Dedifferentiated amniotic fluid mesenchymal stem cell (primary cell): ENCODE measurements around the gene ROM1.
"Not testable (repeated sequence)": the region's sequence is repeated elsewhere in the genome, so short reads cannot be mapped to it uniquely, and the experiment has no call there.

Experiments used
- DNase-seq: peaks from one replicate; pipeline ENCODE4 v3.0.0-alpha.2; 2016; ENCODE audit errors: extremely low spot score

The ROM1 gene

DNA sequence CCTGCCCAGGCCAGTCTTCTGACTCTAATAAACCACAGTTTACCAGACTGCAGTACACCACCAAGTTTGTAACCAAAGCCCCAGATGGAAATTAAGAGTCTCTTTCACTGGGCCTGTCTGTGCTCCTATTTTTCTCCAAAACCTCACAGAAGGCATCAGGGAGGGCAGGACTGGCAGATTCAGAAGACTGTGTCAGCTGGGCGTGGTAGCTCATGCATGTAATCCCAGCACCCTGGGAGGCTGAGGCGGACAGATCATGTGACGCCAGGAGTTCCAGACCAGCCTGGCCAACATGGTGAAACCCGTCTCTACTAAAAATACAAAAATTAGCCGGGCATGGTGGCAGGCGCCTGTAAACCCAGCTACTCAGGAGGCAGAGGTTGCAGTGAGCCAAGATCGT, 27.7 kb upstream of the ROM1 start:
- DNase-seq = not testable (repeated sequence)

DNA sequence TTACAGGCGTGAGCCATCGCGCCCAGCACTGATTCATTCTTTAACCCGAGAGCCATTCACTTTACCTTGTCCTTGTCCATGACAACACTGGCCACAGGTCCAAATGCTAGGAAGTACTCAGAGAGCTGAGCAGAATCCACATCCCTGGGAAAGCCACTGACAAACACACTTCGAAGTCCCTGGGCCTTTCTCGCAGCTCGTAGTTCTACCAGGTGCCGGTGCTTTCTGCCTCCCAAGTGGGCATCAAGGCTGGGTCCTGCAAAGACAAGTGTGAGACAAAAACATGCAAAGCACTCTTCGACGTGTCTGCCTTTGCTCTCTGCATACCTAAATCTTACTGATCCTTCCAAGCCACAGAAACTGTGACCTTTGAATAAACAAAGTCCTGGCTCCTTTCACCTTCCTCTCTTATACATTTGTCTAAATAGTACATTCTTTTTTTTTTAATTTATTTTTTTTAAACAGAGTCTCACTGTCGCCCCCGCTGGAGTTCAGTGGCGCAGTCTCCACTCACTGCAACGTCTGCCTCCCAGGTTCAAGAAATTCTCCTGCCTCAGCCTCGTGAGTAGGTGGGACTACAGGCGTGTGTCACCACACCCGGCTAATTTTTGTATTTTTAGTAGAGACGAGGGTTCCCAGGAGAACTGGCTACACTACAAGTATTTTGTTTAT, 24.0 kb upstream of the ROM1 start:
- no peak for DNase-seq

GRCh38 chr11:62591448-62592145, 21.5 kb upstream of the ROM1 start, which contains the start of gene TUT1:
Gene TUT1, minus strand, starts transcription at chr11:62591523. Its CDS starts 38 bp downstream, at chr11:62591485.
- peak; percentile 99 for DNase-seq

- DNase-seq = no peak
Observed at GRCh38 chr11:62592146-62592815, 20.8 kb upstream of the ROM1 start.

GRCh38 chr11:62592989-62593421, 20.1 kb upstream of the ROM1 start:
- no peak for DNase-seq

DNA sequence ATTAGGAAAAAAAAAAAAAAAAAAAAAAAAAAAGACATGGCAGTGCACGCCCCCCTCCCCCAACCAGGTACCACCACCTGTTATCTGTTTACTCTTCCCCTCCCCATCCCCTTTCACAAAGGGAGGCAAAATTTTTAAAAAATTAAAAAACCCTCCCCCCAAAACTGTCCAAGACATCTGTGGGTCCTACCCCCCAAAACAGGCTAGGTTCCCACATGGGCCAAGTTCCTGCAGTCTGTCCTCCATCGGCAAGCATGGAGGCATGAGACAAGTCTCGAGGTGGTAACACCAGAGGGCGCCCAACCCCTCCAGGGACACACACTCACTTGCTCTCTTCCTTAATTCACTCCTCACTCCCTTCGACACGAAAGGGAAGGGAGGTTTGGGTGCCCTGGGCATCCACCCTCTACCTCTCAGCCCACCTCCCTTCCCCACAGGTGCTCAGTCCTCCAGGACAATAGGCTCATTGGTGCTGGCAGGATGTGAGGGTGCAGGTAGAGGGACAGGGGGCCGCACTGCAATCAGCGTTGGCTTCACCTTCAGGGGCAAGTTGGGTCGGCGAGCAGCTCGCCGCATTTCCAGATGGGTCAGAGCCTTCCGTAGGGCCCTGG, 19.5 kb upstream of the ROM1 start:
- DNase-seq = peak; percentile 57

DNA sequence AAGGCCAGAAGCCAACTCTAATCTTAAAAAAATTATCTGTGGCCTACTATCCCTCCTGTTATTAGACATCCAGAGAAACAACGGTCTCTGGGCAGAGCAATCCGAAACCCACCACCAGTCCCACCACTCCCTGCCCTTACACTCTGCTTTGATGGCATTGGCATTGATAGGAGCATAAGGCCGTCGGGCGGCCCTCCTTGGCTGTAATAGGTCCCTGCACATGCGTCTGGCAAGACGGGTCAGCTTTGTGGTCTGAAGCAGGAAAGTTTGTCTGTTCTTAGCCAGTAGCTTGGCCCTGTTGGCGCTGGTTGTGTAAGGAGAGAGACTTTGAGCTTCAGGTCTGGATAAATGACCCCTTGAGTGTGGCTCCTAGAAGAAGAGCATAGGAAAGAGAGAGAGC, 17.9 kb upstream of the ROM1 start:
- DNase-seq = no peak

DNA sequence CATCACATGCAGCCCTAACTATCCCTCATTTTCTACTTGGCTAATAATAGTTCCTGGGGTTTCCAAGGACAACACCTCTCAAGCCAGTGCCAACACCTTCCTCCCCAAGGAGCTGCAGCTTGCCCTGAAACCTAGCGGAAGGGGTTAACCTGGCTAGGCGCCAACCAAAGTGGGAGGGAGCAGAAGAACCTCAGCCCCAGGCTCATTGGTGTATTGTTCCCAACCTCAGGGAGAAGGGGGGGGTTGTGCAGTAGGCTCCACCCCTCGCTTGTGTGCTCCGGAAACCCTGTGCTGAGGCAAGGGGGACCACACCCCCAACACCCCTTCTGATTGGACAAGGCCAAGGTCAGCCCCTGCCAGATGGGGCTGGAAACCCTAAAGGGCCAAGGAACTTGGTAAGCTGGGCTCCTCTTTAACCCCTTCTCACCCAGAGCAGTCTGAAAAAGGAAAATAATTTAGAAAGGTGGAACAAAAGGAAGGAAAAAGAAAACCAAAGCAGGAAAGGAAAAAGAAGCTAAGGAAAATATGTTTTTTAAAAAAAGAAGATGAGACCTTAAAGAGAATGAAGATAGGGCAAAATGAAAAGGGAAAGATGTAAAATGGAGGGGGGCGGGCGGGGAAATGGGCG, 13.9 kb upstream of the ROM1 start:
- DNase-seq = peak; percentile 95

DNA sequence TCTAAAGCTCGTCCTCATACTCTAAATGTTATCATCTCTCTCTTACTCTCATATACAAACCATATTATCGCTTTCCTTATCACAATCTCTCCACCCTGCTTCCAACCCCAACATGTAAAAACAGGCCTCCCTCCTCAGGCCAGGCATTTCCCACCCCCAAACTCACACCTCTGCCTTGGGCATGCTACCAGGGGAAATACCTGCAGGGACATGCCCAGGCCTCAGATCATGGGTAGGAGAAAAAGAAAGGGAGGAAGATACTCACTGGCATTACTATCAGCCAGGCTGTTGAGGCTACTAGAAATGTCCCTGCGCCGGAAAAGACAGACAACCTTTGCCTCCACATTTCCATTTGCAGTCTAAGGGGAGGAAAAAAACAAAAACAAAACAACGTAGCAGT, 13.2 kb upstream of the ROM1 start:
- no peak for DNase-seq

DNA sequence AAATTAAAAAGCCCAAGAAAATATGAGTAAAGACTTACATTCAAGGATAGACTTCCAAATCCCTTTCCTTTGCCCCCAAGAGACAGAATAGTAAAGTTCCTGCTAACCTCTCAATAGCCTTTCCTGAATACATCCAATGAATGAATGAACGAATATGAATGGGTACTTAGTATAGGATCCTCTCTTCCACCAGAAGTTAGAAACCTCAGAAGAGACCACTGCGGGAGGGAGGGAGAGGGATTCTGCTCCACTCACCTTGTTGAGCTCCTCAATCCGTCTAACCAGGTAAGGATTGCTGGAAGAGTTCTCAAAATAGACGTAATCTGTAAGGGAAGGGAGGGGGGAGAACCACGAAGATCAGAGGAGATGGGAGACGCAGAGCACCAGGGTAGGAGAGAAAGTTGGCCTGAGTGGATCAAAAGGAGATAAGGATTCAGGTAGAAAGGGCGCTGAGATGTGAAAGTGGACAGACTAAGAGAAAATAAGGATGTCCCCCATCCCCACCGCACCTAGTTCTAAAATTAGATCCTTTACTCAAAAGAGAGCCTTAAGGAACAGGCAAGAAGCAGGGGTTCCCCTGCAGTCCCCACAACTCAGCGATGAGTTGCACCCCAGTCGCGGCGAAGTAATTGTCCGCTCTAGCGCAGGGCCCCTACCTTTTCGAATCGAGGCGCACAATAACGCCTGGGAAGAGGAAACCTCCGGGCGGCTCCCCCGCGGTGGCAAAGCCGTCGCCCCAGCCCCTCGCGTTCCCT, 12.5 kb upstream of the ROM1 start:
- no peak for DNase-seq

GRCh38 chr11:62601122-62601371, 12.0 kb upstream of the ROM1 start:
- no peak for DNase-seq

GRCh38 chr11:62601372-62602140, 11.5 kb upstream of the ROM1 start, which contains the start of gene MTA2:
Gene MTA2, minus strand, starts transcription at chr11:62601865. Its CDS starts 415 bp downstream, at chr11:62601450.
- peak; percentile 98 for DNase-seq

- DNase-seq = peak; percentile 34
Observed at GRCh38 chr11:62602141-62603071, 10.7 kb upstream of the ROM1 start.

DNA sequence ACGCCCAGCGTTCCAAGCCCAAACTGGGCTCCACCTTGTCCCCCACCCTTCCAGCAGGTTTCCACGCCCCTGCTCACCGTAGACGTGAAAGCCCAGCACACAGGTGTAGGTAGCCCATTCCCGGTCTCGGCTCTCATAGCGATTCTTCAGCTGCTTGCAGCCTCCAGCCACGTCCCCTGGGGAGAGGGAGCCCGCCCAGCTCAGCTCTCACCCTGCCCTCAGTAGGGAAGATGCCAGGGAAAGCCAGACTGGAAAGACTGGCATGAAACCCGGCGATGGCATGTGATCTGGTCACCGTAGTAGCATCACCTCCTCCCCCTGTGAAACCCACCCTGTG, 10.0 kb upstream of the ROM1 start:
- no peak for DNase-seq

DNA sequence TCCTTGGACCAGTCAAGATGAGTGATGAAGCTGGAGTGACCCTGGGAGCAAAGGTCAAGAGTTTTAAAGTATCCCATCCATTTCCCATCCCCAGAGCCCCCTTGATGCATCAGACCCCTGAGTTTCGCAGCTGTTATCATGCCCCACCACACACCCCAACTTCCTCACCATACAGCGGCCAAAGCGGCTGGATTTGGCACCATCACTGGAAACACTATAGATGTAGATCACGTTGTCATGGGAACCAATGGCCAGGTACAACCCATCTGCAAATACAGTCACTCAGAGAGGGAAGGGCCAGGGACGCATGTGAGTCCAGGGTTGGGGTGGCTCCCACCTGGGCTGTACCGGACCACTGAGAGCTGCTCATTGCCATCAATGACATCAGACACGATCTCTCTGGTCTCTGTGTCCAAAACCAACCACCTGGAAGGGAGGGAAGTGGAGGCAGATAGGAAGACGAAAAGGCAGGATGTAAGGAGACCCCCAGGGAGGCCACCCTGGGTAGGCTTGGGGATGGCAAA, 9.2 kb upstream of the ROM1 start:
- no peak for DNase-seq

GRCh38 chr11:62604460-62605120, 8.5 kb upstream of the ROM1 start:
- no peak for DNase-seq

DNA sequence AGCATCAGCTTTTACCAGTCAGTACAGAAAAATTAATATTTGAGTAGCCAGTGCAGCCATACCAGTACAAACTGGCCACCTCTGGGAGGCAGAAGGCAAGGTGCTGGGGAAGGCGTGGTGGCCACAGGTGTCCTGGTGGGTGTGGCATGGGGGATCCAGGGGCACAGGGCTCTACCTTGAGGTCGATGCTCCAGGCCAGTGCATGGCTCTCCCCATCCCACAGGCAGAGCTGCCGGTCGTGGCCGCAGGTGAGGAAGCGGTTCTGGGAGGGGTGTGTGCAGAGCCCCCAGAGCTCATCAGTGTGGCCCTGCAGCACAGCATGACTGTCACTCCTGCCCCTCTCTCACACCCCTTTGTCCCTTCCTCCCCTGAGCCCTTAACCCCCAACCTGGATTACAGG, 7.6 kb upstream of the ROM1 start:
- no peak for DNase-seq

DNA sequence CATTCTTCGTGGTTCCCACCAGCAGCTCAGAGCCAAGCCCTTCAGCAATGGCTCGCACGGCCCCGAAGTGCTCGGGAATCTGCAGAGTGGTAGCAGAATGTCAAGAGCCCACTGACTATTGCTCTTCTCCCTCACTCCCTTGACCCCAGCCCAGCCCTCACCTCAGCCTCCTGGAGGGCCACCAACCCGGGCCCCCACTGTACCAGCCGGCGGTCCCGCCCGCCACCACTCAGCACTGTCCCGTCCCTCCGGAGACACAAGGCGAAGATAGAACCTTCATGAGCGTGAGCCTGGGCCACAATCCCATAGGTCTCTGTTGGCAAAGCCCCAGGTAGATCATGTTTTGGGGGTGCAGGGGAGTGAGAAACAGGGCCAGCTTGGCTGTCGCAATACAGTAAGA, 7.2 kb upstream of the ROM1 start:
- no peak for DNase-seq

DNA sequence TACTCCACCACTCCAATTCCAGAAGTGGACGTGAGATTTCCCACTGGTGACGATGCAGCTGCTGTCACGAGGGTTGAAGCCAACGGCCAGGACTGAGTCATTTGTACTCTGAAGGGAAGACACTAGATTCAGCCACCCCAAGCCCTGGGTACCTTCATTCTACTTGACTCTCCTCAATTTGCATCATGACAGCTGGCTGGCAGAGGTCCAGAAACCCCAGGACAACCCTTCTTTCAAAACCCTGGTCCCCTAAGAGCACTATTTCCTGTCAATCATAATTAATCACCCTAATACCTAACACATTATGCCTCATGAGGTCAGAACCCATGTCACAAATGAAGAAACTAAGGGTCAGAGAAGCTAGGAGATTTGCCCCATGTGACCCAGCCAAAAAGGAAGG, 5.3 kb upstream of the ROM1 start:
- DNase-seq = no peak
